ENCODE measurements around the gene SLC25A11.
A peak's percentile ranks its signal among the peaks of the same experiment; 100 is the strongest.

SLC25A11 gene

DNA sequence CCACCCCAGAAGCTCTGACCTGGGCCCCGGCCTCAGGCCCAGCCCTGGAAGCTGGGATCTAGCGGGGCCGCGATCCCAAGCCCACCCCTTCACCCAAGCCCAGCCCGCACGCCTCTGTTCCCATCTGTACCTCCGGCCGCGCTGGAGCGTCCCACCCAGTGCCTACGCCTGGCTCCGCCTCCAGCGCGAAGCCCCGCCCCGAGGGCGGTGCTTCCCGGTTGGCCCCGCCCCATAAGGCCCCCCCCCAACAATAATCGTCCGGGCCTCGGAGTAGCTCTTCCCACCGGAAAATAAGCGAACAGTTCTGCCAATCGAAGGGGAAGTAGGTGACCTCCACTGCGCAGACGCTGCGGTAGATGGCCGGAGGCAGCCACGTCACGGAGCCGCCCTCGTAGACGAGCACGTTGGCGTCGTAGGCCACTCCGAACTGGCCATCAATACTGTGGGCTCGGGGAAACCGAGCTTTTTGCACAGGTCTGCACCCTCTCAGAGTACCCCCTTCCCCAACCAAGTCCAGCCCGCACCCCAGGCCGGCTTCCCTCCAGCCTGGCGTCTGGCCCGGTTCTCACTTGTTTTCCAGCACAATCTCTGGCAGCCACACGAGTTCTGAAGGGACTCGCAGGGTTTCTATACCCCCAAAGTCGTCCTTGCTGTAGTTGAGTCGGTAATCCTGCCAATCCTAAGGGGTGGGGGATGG is 38.0 kb downstream of the SLC25A11 start:
- Mint-ChIP-seq H3K4me1 (ENCODE audit: low read depth) (peaks cover 26% of the 10 kb centered on the region), H3K4me3 (no peak overlapping the region), H3K27ac (no peak overlapping the region), H3K36me3 (ENCODE audit: low read depth) (peaks cover 1% of the 10 kb centered on the region), H3K27me3 (ENCODE audit: low read depth) (peaks cover 10% of the 10 kb centered on the region), H3K9me3 (no peaks in the 10 kb centered on the region)

DNA sequence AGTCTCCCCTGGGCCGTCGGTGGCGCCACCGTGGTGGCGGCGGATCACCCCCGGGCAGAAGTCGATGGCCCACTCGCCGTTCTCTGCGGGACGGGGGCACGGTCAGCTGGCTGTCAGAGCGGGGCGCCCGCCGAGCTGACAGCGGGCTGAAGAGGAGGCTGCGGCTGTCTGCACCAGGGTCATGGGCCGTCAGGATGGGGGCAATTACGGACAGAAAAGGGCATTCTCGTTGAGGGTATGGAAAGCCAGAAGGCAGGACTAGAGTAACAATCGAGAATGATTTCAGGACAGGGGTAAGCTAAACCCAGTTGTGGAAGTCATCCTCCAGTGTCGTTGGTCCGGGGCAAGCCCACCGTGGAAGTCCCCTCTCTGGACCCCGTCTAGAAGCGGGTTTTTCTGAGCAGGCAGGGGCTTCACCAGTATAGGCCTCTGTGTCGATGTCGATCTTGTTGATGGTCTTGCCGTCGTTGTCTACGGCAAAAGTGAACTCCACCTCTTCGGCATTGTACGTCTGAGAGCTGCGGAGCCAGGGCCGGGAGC is 38.7 kb downstream of the SLC25A11 start:
- peak overlapping the region; percentile 72 for H3K27ac Mint-ChIP-seq
- no peaks in the 10 kb centered on the region for H3K9me3 Mint-ChIP-seq
- peaks cover 1% of the 10 kb centered on the region for H3K36me3 Mint-ChIP-seq (ENCODE audit: low read depth)
- peak overlapping the region; percentile 59 for H3K4me3 Mint-ChIP-seq
- peaks cover 10% of the 10 kb centered on the region for H3K27me3 Mint-ChIP-seq (ENCODE audit: low read depth)
- H3K4me1 Mint-ChIP-seq (ENCODE audit: low read depth) = peaks cover 26% of the 10 kb centered on the region

DNA sequence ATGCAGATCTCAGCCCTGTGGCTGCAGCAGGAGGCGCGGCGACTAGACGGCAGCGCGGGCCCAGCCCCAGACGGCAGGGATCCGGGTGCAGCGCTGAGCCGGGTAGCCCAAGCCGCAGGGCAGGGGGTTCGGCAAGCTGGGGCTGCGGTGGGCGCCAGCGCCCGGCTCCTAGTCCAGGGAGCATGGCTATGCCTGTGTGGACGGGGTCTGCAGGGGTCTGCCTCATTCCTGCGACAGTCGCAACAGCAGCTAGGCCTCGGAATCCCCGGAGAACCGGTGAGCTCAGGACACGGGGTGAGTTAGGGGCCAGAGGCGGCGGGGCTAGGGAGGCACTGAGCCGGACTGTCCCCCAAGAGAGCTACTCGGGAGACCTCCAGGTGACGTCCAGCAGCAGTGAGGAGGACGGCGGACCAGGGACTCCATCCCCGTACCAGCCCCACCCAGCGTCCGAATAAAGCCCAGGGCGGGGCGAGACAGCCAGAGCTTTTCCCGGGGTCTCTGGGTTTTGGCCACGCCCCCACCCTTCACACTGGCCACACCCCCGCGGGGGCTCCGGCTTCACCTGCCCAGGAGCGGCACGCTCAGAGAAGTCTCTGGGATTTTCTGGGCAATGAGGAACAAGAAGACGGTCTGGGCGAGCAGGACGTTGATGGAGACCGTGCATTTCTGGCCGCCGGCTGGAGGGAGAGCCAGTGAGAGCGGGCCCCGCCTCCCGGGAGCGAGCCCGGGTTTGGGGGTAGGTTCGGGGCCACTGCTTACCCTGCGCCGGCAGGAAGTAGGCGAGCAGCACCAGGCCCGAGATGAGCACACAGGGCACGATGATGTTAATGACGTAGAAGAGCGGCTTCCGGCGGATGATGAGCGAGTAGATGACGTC is 39.4 kb downstream of the SLC25A11 start:
- Mint-ChIP-seq H3K4me3 (peak overlapping the region; percentile 87), H3K36me3 (ENCODE audit: low read depth) (peaks cover 6% of the 10 kb centered on the region), H3K4me1 (ENCODE audit: low read depth) (peaks cover 26% of the 10 kb centered on the region), H3K27ac (peak overlapping the region; percentile 72), H3K27me3 (ENCODE audit: low read depth) (peaks cover 10% of the 10 kb centered on the region), H3K9me3 (no peaks in the 10 kb centered on the region)

DNA sequence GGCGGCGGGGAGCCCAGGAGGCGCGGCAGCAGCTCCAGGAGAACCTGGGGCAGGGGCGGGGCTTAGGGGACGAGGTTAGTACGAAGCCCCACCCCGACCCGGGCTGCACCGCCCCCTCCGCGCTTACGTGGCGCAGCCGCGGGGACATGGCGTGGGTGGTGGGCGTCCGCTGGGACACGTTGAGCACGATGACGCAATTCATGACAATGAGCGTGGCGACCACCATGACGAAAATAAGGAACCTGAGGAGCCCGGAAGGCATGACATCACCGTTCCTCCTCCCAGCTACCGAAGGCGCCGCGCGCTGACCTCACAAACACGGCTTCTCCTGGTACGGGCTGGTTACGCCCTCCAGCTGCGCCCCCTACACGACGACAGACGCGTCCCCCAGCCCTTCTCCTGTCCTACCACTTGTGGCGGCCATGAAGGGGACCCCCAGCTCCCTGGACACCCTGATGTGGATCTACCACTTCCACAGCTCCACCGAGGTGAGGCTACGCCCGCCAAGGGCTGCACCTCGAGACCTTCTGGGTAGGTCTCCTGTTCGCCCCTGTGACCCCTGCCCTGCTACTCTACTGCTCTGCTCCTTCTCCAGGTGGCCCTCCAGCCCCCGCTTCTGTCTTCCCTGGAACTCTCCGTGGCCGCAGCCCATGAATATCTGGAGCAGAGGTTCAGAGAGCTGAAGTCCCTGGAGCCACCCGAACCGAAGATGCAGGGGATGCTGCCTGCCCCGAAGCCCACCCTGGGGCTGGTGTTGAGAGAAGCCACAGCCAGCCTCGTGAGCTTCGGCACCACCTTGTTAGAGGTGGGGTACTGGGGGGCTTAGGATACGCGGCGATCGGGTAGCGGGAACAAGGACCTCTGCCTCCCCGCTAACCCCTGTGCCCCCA is 40.3 kb downstream of the SLC25A11 start, which contains the start of gene C17orf107:
Gene C17orf107 (plus strand): TSS at position 196 of the 890 bp plus-strand sequence. CDS start 227 bp downstream, at position 423.
- peak within 1 kb of the TSS; percentile 87 for H3K4me3 Mint-ChIP-seq
- peak within 1 kb of the TSS; percentile 78 for H3K27ac Mint-ChIP-seq
- peaks cover 7% of the 10 kb centered on the region for H3K36me3 Mint-ChIP-seq (ENCODE audit: low read depth)
- H3K9me3 Mint-ChIP-seq = no peaks in the 10 kb centered on the region
- peaks cover 26% of the 10 kb centered on the region for H3K4me1 Mint-ChIP-seq (ENCODE audit: low read depth)
- peaks cover 6% of the 10 kb centered on the region for H3K27me3 Mint-ChIP-seq (ENCODE audit: low read depth)

DNA sequence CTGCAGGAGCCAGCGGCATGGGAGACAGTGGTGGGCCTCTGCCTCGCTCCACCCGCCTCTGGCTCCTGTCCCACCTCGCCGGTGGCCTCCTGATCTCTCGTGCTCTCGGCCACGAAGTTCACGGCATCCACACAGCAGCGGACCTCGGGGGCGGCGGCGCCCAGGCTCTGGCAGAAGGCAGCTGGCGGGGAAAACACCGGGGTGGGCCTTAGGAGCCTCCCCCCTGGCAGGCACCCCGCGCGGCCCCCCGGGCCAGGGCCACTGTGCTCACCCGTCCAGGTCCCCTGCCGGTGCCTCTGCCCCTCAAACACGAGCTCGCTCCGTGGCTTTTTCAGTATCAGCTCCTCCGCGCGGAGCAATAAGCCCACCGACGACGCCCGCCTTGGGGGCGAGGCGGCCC is 40.9 kb downstream of the SLC25A11 start:
- Mint-ChIP-seq H3K9me3 (no peaks in the 10 kb centered on the region), H3K36me3 (ENCODE audit: low read depth) (peaks cover 7% of the 10 kb centered on the region), H3K27ac (no peak overlapping the region), H3K27me3 (ENCODE audit: low read depth) (peaks cover 6% of the 10 kb centered on the region), H3K4me1 (ENCODE audit: low read depth) (peaks cover 26% of the 10 kb centered on the region), H3K4me3 (peak overlapping the region; percentile 63)

DNA sequence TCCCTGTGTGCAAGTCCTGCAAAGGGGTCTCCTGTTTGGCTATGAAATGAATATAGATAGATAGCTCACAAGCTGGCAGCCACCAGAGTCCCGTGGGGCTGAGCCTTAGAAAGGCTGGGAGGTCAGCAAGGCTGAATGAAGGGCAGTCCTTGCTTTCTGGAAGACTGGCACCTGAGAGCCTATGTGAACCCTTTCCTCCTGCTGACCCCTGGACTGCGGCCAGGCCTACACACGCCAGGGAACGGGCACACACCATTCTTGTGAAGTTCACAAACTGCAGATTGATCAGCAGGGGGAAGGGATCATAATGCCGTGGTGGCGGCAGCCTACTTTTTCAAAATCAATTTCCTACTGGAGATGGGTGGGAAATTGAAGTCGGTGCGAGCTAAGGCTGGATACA is 41.5 kb downstream of the SLC25A11 start:
- no peak overlapping the region for H3K27ac Mint-ChIP-seq
- peaks cover 7% of the 10 kb centered on the region for H3K36me3 Mint-ChIP-seq (ENCODE audit: low read depth)
- peak overlapping the region; percentile 63 for H3K4me3 Mint-ChIP-seq
- peaks cover 6% of the 10 kb centered on the region for H3K27me3 Mint-ChIP-seq (ENCODE audit: low read depth)
- no peaks in the 10 kb centered on the region for H3K9me3 Mint-ChIP-seq
- H3K4me1 Mint-ChIP-seq (ENCODE audit: low read depth) = peaks cover 22% of the 10 kb centered on the region

DNA sequence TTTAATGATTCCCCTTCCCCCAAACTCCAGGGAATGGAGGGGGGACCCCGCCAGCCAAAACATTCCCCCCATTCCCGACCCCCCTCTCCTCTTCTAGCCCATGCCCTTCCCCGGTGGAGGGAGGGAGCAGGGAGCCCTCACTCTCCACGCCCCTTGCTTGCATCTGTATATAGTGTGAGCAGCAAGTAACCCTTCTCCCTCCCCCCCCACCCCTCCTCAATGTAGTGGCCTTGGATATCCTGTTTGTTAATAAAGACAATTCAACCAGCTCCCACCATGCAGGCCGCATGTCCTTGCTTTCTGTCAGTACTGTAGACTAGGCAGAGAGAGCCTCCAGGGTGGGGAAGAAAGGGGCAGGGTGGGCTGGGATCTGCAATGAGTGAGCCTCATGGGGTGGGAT is 42.1 kb downstream of the SLC25A11 start:
- Mint-ChIP-seq H3K9me3 (no peaks in the 10 kb centered on the region), H3K4me1 (ENCODE audit: low read depth) (peaks cover 16% of the 10 kb centered on the region), H3K4me3 (no peak overlapping the region), H3K27ac (no peak overlapping the region), H3K36me3 (ENCODE audit: low read depth) (peaks cover 9% of the 10 kb centered on the region), H3K27me3 (ENCODE audit: low read depth) (peaks cover 6% of the 10 kb centered on the region)

DNA sequence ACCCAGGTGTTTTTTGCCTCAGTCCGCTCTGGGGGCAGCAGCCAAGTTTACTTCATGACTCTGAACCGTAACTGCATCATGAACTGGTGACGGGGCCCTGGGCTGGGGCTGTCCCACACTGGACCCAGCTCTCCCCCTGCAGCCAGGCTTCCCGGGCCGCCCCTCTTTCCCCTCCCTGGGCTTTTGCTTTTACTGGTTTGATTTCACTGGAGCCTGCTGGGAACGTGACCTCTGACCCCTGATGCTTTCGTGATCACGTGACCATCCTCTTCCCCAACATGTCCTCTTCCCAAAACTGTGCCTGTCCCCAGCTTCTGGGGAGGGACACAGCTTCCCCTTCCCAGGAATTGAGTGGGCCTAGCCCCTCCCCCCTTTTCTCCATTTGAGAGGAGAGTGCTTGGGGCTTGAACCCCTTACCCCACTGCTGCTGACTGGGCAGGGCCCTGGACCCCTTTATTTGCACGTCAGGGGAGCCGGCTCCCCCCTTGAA is 42.6 kb downstream of the SLC25A11 start:
- Mint-ChIP-seq H3K4me1 (ENCODE audit: low read depth) (peaks cover 11% of the 10 kb centered on the region), H3K27me3 (ENCODE audit: low read depth) (peaks cover 6% of the 10 kb centered on the region), H3K27ac (no peak overlapping the region), H3K4me3 (no peak overlapping the region), H3K36me3 (ENCODE audit: low read depth) (peaks cover 9% of the 10 kb centered on the region), H3K9me3 (no peaks in the 10 kb centered on the region)

DNA sequence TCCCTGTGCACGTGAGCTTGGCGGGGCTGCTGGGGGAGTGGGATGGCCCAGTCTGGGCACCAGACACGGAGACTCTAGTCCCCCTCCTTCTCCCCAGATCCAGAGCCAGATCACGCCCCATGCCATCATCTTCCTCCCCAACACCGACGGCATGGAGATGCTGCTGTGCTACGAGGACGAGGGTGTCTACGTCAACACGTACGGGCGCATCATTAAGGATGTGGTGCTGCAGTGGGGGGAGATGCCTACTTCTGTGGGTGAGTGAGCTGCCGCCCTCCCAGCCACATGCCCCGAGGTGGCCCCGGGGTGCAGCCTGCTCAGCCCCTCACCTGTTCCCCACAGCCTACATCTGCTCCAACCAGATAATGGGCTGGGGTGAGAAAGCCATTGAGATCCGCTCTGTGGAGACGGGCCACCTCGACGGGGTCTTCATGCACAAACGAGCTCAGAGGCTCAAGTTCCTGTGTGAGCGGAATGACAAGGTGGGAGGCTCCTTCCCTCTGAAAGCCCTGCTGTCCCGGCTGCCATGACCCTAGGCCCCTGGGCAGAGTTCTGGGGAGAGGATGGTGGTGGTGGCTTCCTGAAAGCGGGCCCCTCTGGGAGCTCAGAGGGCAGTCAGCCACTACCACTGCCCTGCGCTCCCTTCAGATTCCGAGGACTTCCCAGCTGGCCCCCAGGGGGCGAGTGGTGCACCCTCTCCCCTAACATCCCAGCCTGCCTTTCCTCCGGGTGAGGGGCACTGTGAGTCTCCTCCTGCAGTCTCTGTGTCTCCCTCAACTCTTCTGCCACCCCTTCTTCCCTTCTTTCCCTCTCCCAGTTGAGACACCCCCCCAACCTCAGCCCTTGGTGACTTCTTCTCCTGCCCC is 43.3 kb downstream of the SLC25A11 start:
- no peaks in the 10 kb centered on the region for H3K9me3 Mint-ChIP-seq
- no peak overlapping the region for H3K27ac Mint-ChIP-seq
- H3K36me3 Mint-ChIP-seq (ENCODE audit: low read depth) = peaks cover 10% of the 10 kb centered on the region
- H3K4me3 Mint-ChIP-seq = no peak overlapping the region
- peaks cover 10% of the 10 kb centered on the region for H3K4me1 Mint-ChIP-seq (ENCODE audit: low read depth)
- H3K27me3 Mint-ChIP-seq (ENCODE audit: low read depth) = peaks cover 6% of the 10 kb centered on the region

DNA sequence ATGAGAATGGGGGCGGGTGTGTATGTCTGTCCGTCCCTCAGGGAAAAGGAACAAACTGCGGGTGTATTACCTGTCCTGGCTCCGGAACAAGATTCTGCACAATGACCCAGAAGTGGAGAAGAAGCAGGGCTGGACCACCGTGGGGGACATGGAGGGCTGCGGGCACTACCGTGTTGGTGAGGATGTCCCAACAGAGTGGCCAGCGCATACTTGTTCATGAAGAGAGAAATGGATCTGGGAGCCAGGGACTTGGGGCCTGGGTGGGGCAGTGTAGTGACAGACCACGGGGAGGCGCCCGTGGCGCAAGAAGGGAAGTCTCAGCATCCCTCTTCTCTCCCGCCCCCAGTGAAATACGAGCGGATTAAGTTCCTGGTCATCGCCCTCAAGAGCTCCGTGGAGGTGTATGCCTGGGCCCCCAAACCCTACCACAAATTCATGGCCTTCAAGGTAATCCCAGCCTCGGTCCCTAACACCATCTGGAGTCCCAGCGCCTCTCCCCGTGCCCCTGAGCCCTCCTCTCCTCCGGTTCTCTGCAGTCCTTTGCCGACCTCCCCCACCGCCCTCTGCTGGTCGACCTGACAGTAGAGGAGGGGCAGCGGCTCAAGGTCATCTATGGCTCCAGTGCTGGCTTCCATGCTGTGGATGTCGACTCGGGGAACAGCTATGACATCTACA is 44.1 kb downstream of the SLC25A11 start:
- Mint-ChIP-seq H3K9me3 (no peaks in the 10 kb centered on the region), H3K36me3 (ENCODE audit: low read depth) (peaks cover 11% of the 10 kb centered on the region), H3K27me3 (ENCODE audit: low read depth) (peaks cover 2% of the 10 kb centered on the region), H3K4me3 (no peak overlapping the region), H3K27ac (no peak overlapping the region), H3K4me1 (ENCODE audit: low read depth) (peaks cover 9% of the 10 kb centered on the region)

DNA sequence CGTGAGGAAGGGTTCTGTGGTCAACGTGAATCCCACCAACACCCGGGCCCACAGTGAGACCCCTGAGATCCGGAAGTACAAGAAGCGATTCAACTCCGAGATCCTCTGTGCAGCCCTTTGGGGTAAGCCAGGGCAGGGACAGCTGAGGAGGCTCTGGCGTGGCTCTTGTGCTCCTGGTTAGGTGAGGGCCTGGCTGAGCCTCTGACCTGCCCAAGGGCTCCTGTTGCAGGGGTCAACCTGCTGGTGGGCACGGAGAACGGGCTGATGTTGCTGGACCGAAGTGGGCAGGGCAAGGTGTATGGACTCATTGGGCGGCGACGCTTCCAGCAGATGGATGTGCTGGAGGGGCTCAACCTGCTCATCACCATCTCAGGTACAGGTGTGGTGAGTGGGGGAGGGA is 44.7 kb downstream of the SLC25A11 start:
- Mint-ChIP-seq H3K4me3 (no peak overlapping the region), H3K27ac (no peak overlapping the region), H3K36me3 (ENCODE audit: low read depth) (peaks cover 18% of the 10 kb centered on the region), H3K9me3 (no peaks in the 10 kb centered on the region), H3K27me3 (ENCODE audit: low read depth) (no peaks in the 10 kb centered on the region), H3K4me1 (ENCODE audit: low read depth) (peaks cover 7% of the 10 kb centered on the region)

DNA sequence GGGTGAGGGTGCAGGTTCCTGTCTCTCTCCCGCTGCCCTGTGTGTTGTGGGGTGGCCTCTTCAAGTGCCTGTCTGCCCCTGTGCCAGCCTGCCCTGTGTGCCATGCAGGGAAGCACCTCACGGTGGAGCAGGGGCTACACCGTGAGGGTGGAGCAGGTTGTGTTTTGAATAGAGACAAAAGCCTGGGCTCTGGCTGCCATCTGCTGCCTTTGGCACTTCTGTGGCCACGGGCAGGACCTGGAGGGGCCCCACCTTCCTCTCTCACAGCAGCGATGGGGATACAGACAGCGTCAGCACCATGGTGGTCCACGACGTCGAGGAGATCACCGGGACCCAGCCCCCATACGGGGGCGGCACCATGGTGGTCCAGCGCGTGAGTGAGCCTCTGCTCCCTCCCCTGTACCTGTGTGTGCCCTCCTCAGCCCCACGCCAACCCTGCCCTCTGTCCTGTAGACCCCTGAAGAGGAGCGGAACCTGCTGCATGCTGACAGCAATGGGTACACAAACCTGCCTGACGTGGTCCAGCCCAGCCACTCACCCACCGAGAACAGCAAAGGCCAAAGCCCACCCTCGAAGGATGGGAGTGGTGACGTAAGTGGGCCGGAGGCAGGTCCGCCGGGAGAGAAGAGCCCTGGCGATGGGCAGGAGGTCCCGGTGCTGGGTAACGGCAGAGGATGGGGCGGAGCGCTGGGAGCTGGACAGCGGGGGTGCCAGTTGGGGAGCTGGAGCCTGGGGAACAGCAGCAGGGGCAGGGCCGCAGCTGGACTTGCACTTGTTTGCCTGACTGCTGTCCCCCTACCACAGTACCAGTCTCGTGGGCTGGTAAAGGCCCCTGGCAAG is 45.9 kb downstream of the SLC25A11 start:
- peaks cover 3% of the 10 kb centered on the region for H3K4me1 Mint-ChIP-seq (ENCODE audit: low read depth)
- no peak overlapping the region for H3K4me3 Mint-ChIP-seq
- no peaks in the 10 kb centered on the region for H3K9me3 Mint-ChIP-seq
- no peak overlapping the region for H3K27ac Mint-ChIP-seq
- H3K36me3 Mint-ChIP-seq (ENCODE audit: low read depth) = peaks cover 20% of the 10 kb centered on the region
- no peaks in the 10 kb centered on the region for H3K27me3 Mint-ChIP-seq (ENCODE audit: low read depth)

Measured in T-helper 1 cell treated with Interleukin-12 subunit alpha and Interleukin-12 subunit beta and Interleukin-4 antibody, amounts not matched to agents 30 μg/mL and 1 μg/mL, for 36 hours (primary cell).